Natural killer cell (primary cell): ENCODE measurements around the gene SLAMF8. TPM values are rescaled to one million over a fixed set of nuclear protein-coding genes. Genes with fewer than 3 reads are reported as not detected.

Experiments used
- ATAC-seq, 3 donors: fragments of 150-1000 bp in 2 of 3; fragments of 200-7000 bp in 1 of 3; cut with Tn5 transposase; 1 replicate in 1 of 3; 2 replicates in 2 of 3; pipeline ENCODE4 v1.10.0; 2021; ENCODE audit warnings: mild to moderate bottlenecking in 2 of 3, moderate library complexity in 2 of 3
- DNase-seq, 2 donors: peaks; one replicate each; pipeline versions ENCODE4 v3.0.0 to v3.0.0-alpha.2; 2013 to 2021; ENCODE audit warnings: mixed read lengths in 1 of 2
- H3K27ac ChIP-seq: one replicate; pipeline ENCODE4 v1.5.1; 2013; ENCODE audit warnings: mild to moderate bottlenecking, low read length
- H3K27me3 ChIP-seq: one replicate; pipeline ENCODE4 v1.6.1; 2013; ENCODE audit warnings: low read length; ENCODE audit not compliant: control insufficient read depth, insufficient read depth
- H3K36me3 ChIP-seq: one replicate; pipeline ENCODE4 v1.6.1; 2013; ENCODE audit warnings: low read length; ENCODE audit not compliant: control insufficient read depth, insufficient read depth
- H3K4me1 ChIP-seq: one replicate; pipeline ENCODE4 v1.6.1; 2013; ENCODE audit warnings: low read length; ENCODE audit not compliant: control insufficient read depth, insufficient read depth
- H3K4me3 ChIP-seq: one replicate; pipeline ENCODE4 v1.5.1; 2013; ENCODE audit warnings: low read length
- H3K9me3 ChIP-seq: one replicate; pipeline ENCODE4 v1.6.1; 2013; ENCODE audit warnings: low read length; ENCODE audit not compliant: control insufficient read depth, insufficient read depth
- H3K27ac Mint-ChIP-seq, 2 donors: one replicate each; pipeline ENCODE4 v1.8.0; 2022; ENCODE audit warnings: mild to moderate bottlenecking in 2 of 2, mixed read lengths in 2 of 2, moderate library complexity in 1 of 2
- H3K27me3 Mint-ChIP-seq, 2 donors: one replicate each; pipeline ENCODE4 v1.8.0; 2022; ENCODE audit warnings: low read depth in 2 of 2, mixed read lengths in 2 of 2
- H3K36me3 Mint-ChIP-seq: one replicate; pipeline ENCODE4 v1.8.0; 2022; ENCODE audit warnings: mixed read lengths
- H3K4me1 Mint-ChIP-seq, 2 donors: one replicate each; pipeline ENCODE4 v1.8.0; 2022; ENCODE audit warnings: mixed read lengths in 2 of 2
- H3K4me3 Mint-ChIP-seq: one replicate; pipeline ENCODE4 v1.8.0; 2022; ENCODE audit warnings: mild to moderate bottlenecking, moderate library complexity, mixed read lengths
- H3K9me3 Mint-ChIP-seq, 2 donors: one replicate each; pipeline ENCODE4 v1.8.0; 2022; ENCODE audit warnings: mixed read lengths in 2 of 2
- CTCF ChIP-seq: fragments of 200-600 bp; IDR thresholded peaks from one replicate; pipeline ENCODE4 v1.8.0; 2022; ENCODE audit warnings: antibody characterized with exemption
- WGBS: methylation state at CpG from one replicate; pipeline ENCODE4 v1.1.7; 2013; ENCODE audit warnings: missing lambda C conversion rate; ENCODE audit not compliant: insufficient coverage; 5-methylcytosine and 5-hydroxymethylcytosine counted together
- intact Hi-C: fragments of 100-400 bp; cut with micrococcal nuclease; formaldehyde crosslinking; loops from one replicate; pipeline ENCODE4 v1.14.2; 2022
- total RNA-seq, 4 donors: library from RNA; stranded (reverse); fragments of 120-200 nt in 1 of 4; gene quantifications; one replicate each; pipeline versions ENCODE4 v1.2.3 to v1.2.4, GENCODE V29; 2013 to 2022

Gene SLAMF8
- total RNA-seq, 3 donors from 2014 or later (not counting 1 experiment from before 2014, with no cell fraction given), result 0.64 to 4.4 (median 2.8) TPM

DNA sequence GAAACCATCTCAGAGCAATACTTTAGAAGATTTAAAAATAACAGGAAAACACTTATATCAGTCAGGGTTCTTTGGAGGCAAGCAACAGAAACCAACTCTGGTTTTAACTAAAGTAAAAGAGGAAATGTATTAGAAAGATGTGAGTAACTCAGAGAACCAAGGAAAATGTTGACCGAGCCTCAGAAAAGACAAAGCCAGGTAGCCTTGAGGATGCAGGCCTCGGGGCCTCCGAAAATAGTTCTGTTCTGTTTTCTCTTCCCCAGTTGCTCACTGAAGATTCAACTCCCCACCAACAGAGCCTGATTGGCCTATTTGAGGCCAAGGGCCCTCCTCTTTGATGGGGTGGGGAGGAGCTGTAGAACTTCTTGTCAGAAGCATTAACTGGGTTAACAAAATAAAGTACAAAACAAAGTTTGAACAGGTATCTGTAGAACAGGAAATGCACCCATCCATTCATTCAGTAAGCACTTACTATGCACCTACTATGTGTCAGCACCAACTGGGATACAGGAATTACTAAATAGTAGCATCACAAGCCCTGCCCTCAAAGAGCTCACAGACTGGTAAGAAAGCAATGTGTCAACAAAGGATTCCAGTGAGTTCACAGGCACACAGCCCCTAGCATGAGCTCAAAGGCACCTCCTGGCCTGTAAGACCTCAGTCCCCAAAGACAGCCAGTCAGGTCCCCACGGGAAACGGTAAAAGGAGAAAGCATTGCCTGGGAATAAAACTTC is 12.6 kb downstream of the SLAMF8 start:
- no peak overlapping the region for H3K4me3 ChIP-seq
- no peaks in the 10 kb centered on the region for H3K9me3 ChIP-seq
- TF ChIP-seq CTCF, result no peak
- no peaks in the 10 kb centered on the region for H3K27me3 ChIP-seq
- WGBS, result 99% methylated on average over 4 of the region's 5 CpGs
- DNase-seq (no peak), ATAC-seq (no peak)
- H3K9me3 Mint-ChIP-seq, result no peaks in the 10 kb centered on the region
- no peak overlapping the region for H3K27ac Mint-ChIP-seq
- H3K4me3 Mint-ChIP-seq, result no peak overlapping the region
- H3K36me3 ChIP-seq, result no peaks in the 10 kb centered on the region
- H3K27me3 Mint-ChIP-seq, result peaks cover 8 to 25% of the 10 kb centered on the region in 2 donors
- H3K36me3 Mint-ChIP-seq, result no peaks in the 10 kb centered on the region
- no peaks in the 10 kb centered on the region for H3K4me1 ChIP-seq
- intact Hi-C loops, result no loop called here
- no peak overlapping the region for H3K27ac ChIP-seq
- H3K4me1 Mint-ChIP-seq, result peaks cover 7 to 10% of the 10 kb centered on the region in 2 donors

GRCh38 chr1:159841749-159842148 is 15.1 kb downstream of the SLAMF8 start:
- H3K27me3 Mint-ChIP-seq, result peaks cover 9 to 21% of the 10 kb centered on the region in 2 donors
- no peak overlapping the region for H3K27ac Mint-ChIP-seq
- intact Hi-C loops, result no loop called here
- H3K4me3 Mint-ChIP-seq, result no peak overlapping the region
- H3K4me3 ChIP-seq, result no peak overlapping the region
- DNase-seq, result no peak
- no peaks in the 10 kb centered on the region for H3K36me3 ChIP-seq
- no peaks in the 10 kb centered on the region for H3K9me3 ChIP-seq
- H3K36me3 Mint-ChIP-seq, result no peaks in the 10 kb centered on the region
- ATAC-seq, result no peak
- peaks cover 7 to 15% of the 10 kb centered on the region in 2 donors for H3K4me1 Mint-ChIP-seq
- no peak overlapping the region for H3K27ac ChIP-seq
- TF ChIP-seq CTCF, result no peak
- no peaks in the 10 kb centered on the region for H3K4me1 ChIP-seq
- no peaks in the 10 kb centered on the region for H3K9me3 Mint-ChIP-seq
- WGBS, result 96% methylated on average over 2 of the region's 2 CpGs
- no peaks in the 10 kb centered on the region for H3K27me3 ChIP-seq

- no peaks in the 10 kb centered on the region for H3K4me1 ChIP-seq
- H3K4me3 ChIP-seq, result no peak overlapping the region
- no peak for TF ChIP-seq CTCF
- no peak for ATAC-seq
- H3K27me3 Mint-ChIP-seq, result peaks cover 9 to 21% of the 10 kb centered on the region in 2 donors
- H3K27ac Mint-ChIP-seq, result no peak overlapping the region
- no peaks in the 10 kb centered on the region for H3K27me3 ChIP-seq
- H3K9me3 ChIP-seq, result no peaks in the 10 kb centered on the region
- H3K36me3 ChIP-seq, result no peaks in the 10 kb centered on the region
- no peak overlapping the region for H3K27ac ChIP-seq
- WGBS, result 82% methylated on average over 4 of the region's 4 CpGs
- DNase-seq, result no peak
- no peaks in the 10 kb centered on the region for H3K9me3 Mint-ChIP-seq
- no peak overlapping the region for H3K4me3 Mint-ChIP-seq
- H3K4me1 Mint-ChIP-seq, result peaks cover 7 to 20% of the 10 kb centered on the region in 2 donors
- intact Hi-C loops, result no loop called here
- no peaks in the 10 kb centered on the region for H3K36me3 Mint-ChIP-seq
Measured at GRCh38 chr1:159843459-159843858, 16.8 kb downstream of the SLAMF8 start.
